Left cardiac atrium (tissue), 4 donors: ENCODE data around the gene IGBP1. TPM values are rescaled to one million over a fixed set of nuclear protein-coding genes. Genes with fewer than 3 reads are reported as not detected.
A peak's percentile ranks its signal among the peaks of the same experiment; 100 is the strongest.
"Not testable (repeated sequence)": the region's sequence is repeated elsewhere in the genome, so short reads cannot be mapped to it uniquely, and the experiment has no call there.

Source experiments
- ATAC-seq, 2 donors: fragments of 200-7000 bp; cut with Tn5 transposase; one replicate each; pipeline ENCODE4 v1.9.1; 2020; ENCODE audit warnings: mild to moderate bottlenecking in 2 of 2, moderate library complexity in 2 of 2
- DNase-seq: peaks from one replicate; pipeline ENCODE4 v3.0.0-alpha.2; 2020
- intact Hi-C, 2 donors: fragments of 100-400 bp; cut with DNase I; formaldehyde crosslinking; loops; one replicate each; pipeline versions ENCODE4 v1.14.1 to v1.15.1; 2022 to 2023
- total RNA-seq, 2 donors: library from RNA; stranded (reverse); fragmentation: NEBNext Ultra II Directional; extraction: Animal tissue kit (Norgen Biotek cat#: 25700); gene quantifications; one replicate each; pipeline ENCODE4 v1.2.1, GENCODE V29; 2021
- donor health status: DM: no; HTN: yes; CAD: no.
- donor health status: DM: no; HTN: yes; CAD: no; lungs with severe emphysema.
- donor health status: DM: yes; HTN: yes; CAD: no.
- donor health status: Dilated cardiomyopathy.

IGBP1 gene
- total RNA-seq, 2 donors from 2014 or later, result 39.8 to 41.6 TPM

- intact Hi-C loops, result no loop called here
- DNase-seq (no peak), ATAC-seq (no peak)
Observed at GRCh38 chrX:70139736-70140135, 6.5 kb downstream of the IGBP1 start.

GRCh38 chrX:70141373-70141772 lies 8.1 kb downstream of the IGBP1 start:
- intact Hi-C loops, result no loop called here
- DNase-seq (no peak), ATAC-seq (no peak)

GRCh38 chrX:70166601-70167590 lies 33.6 kb downstream of the IGBP1 start:
- DNase-seq (no peak), ATAC-seq (peak in 1 of 2 donors; percentile 27)
- intact Hi-C loops, result no loop called here

- DNase-seq (peak; percentile 26), ATAC-seq (peak; percentile 77 to 84)
- intact Hi-C loops, result no loop called here
Observed at GRCh38 chrX:70168238-70169188, 35.3 kb downstream of the IGBP1 start.

GRCh38 chrX:70169281-70169680 lies 36.0 kb downstream of the IGBP1 start:
- intact Hi-C loops, result no loop called here
- no peak for DNase-seq
- ATAC-seq, result no peak

GRCh38 chrX:70171624-70172023 lies 38.4 kb downstream of the IGBP1 start:
- intact Hi-C loops, result no loop called here
- ATAC-seq, result no peak
- no peak for DNase-seq

- intact Hi-C loops, result no loop called here
- DNase-seq (no peak), ATAC-seq (no peak)
Observed at GRCh38 chrX:70172221-70172620, 39.0 kb downstream of the IGBP1 start.

GRCh38 chrX:70172964-70173363 lies 39.7 kb downstream of the IGBP1 start:
- ATAC-seq (no peak), DNase-seq (no peak)
- intact Hi-C loops, result no loop called here

GRCh38 chrX:70174754-70175153 lies 41.5 kb downstream of the IGBP1 start:
- no peak for DNase-seq
- peak in 1 of 2 donors; percentile 58 for ATAC-seq
- intact Hi-C loops, result no loop called here

- intact Hi-C loops, result no loop called here
Observed at GRCh38 chrX:70175338-70175737, 42.1 kb downstream of the IGBP1 start.

GRCh38 chrX:70176938-70177533 lies 43.8 kb downstream of the IGBP1 start, which contains the start of gene DGAT2L6:
TSS of gene DGAT2L6 (plus strand) at chrX:70177483. CDS start at chrX:70177583, 100 bp downstream.
- no peak for ATAC-seq
- intact Hi-C loops, result no loop called here
- no peak for DNase-seq

More at GRCh38 chrX:70175338-70175737, 42.1 kb downstream of the IGBP1 start:
- ATAC-seq, result no peak
- no peak for DNase-seq

GRCh38 chrX:70183091-70183490 lies 49.8 kb downstream of the IGBP1 start:
- DNase-seq (no peak), ATAC-seq (peak in 1 of 2 donors; percentile 79)
- intact Hi-C loops, result no loop called here

GRCh38 chrX:70190225-70190624 lies 57.0 kb downstream of the IGBP1 start:
- no peak for ATAC-seq
- DNase-seq, result no peak
- intact Hi-C loops, result loop anchor here (10.0 kb wide), 1 partner anchor 75 kb away; the partner anchor contains the start of genes ARR3 (in 2 of the 2) and P2RY4 (in 2 of the 2)

- DNase-seq (peak; percentile 27), ATAC-seq (peak in 1 of 2 donors; percentile 65)
- intact Hi-C loops, result loop anchor here (10.0 kb wide), 1 partner anchor 68 kb away; the partner anchor contains the start of genes ARR3 (in 2 of the 2) and P2RY4 (in 2 of the 2)
Observed at GRCh38 chrX:70196961-70197720, 63.9 kb downstream of the IGBP1 start.

- intact Hi-C loops, result no loop called here
- no peak for ATAC-seq
- DNase-seq, result no peak
Observed at GRCh38 chrX:70201732-70202131, 68.5 kb downstream of the IGBP1 start.

GRCh38 chrX:70208479-70208878 lies 75.2 kb downstream of the IGBP1 start:
- no peak for ATAC-seq
- intact Hi-C loops, result no loop called here
- DNase-seq, result no peak

GRCh38 chrX:70209570-70209969 lies 76.3 kb downstream of the IGBP1 start:
- ATAC-seq, DNase-seq, intact Hi-C loops: not testable (repeated sequence)
